ENCODE results near the gene PATE1. TPM values are rescaled to one million over a fixed set of nuclear protein-coding genes. Genes with fewer than 3 reads are reported as not detected.

The PATE1 gene
- total RNA-seq (2021; ENCODE audit: unreplicated experiment) (not detected), Bru-seq, nascent RNA (not detected), BruChase-seq, experiment 1, labeled RNA remaining after a 6-hour chase (not detected), BruChase-seq, experiment 2, labeled RNA remaining after a 2-hour chase (not detected)
- not detected in 2 replicates for polyA plus RNA-seq (2012)
- long read RNA-seq = 0 reads

GRCh38 chr11:125745979-125746378 lies at the start of gene PATE1:
TSS of gene PATE1 (plus strand) at chr11:125746279. CDS start at chr11:125746305, 26 bp downstream.
- Histone ChIP-seq H3K36me3 (ENCODE audit: control insufficient read depth in 1 of 2, insufficient read depth in 2 of 2, low read length in 2 of 2) (no peaks in the 10 kb centered on the region), H3K4me1 (ENCODE audit: control insufficient read depth in 1 of 2, insufficient read depth in 2 of 2, low read length in 2 of 2) (no peaks in the 10 kb centered on the region), H3K27me3 (ENCODE audit: insufficient read depth, low read length) (peaks cover 87% of the 10 kb centered on the region), H3K9ac (ENCODE audit: low read length) (no peak within 1 kb of the TSS), H2AFZ (ENCODE audit: low read depth, low read length, poor library complexity, severe bottlenecking) (no peak within 1 kb of the TSS), H3K4me2 (ENCODE audit: low read length) (no peak within 1 kb of the TSS), H3K9me3 (ENCODE audit: control insufficient read depth in 1 of 2, insufficient read depth in 1 of 2, low read depth in 1 of 2, low read length in 2 of 2) (no peaks in the 10 kb centered on the region), H3K9me2 (ENCODE audit: insufficient read depth) (no peaks in the 10 kb centered on the region), H3K79me2 (ENCODE audit: insufficient read depth, low read length) (no peaks in the 10 kb centered on the region), H3K4me3 (replicated peaks in 1 of 2; ENCODE audit: low read depth in 1 of 2, low read length in 2 of 2) (no peak within 1 kb of the TSS), H4K20me1 (ENCODE audit: insufficient read depth) (no peaks in the 10 kb centered on the region), H3K27ac (ENCODE audit: low read depth, low read length) (no peak within 1 kb of the TSS)
- DNase-seq (ENCODE audit: low read depth, low spot score) (no peak), ATAC-seq (no peak)
- BruUV-seq (replicated peaks) = no TSS peak
- intact Hi-C loops (cut with micrococcal nuclease) = no loop called here
- CTCF ChIA-PET = no interaction called here
- RAD21 ChIA-PET (ENCODE audit: low non-redundant PET in 1 of 2, low total read pairs in 2 of 2, uncharacterized antibody in 2 of 2, unreplicated experiment in 2 of 2) = no interaction called here
- POLR2A ChIA-PET = no interaction called here
- TF ChIP-seq ZBTB33 (IDR thresholded peaks at IDR 0.05; ENCODE audit: extremely low read depth, insufficient replicate concordance, low read length) (no peak), EZH2 (IDR thresholded peaks at IDR 0.05) (no peak), SP1 (IDR thresholded peaks at IDR 0.05; ENCODE audit: low read depth) (no peak)
- TF ChIP-seq, protein P1, sequence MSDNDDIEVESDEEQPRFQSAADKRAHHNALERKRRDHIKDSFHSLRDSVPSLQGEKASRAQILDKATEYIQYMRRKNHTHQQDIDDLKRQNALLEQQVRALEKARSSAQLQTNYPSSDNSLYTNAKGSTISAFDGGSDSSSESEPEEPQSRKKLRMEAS (IDR thresholded peaks at IDR 0.05) = no peak

- intact Hi-C loops (cut with micrococcal nuclease) = no loop called here
- no peaks in the 10 kb centered on the region for H3K27me3 ChIP-seq (ENCODE audit: insufficient read depth, low read length)
- H3K79me2 ChIP-seq (ENCODE audit: insufficient read depth, low read length) = no peaks in the 10 kb centered on the region
- no peaks in the 10 kb centered on the region for H3K4me1 ChIP-seq (ENCODE audit: control insufficient read depth in 1 of 2, insufficient read depth in 2 of 2, low read length in 2 of 2)
- no TSS peak for BruUV-seq (replicated peaks)
- no peak overlapping the region for H2AFZ ChIP-seq (ENCODE audit: low read depth, low read length, poor library complexity, severe bottlenecking)
- H3K9me2 ChIP-seq (ENCODE audit: insufficient read depth) = no peaks in the 10 kb centered on the region
- H3K4me3 ChIP-seq (replicated peaks in 1 of 2; ENCODE audit: low read depth in 1 of 2, low read length in 2 of 2) = no peak overlapping the region
- POLR2A ChIA-PET = no interaction called here
- H3K27ac ChIP-seq (ENCODE audit: low read depth, low read length) = no peak overlapping the region
- no peak for TF ChIP-seq JUND (IDR thresholded peaks at IDR 0.05)
- no peak for TF ChIP-seq POLR2AphosphoS5 (IDR thresholded peaks at IDR 0.05; ENCODE audit: low read depth, low read length)
- no peaks in the 10 kb centered on the region for H4K20me1 ChIP-seq (ENCODE audit: insufficient read depth)
- ATAC-seq (no peak), DNase-seq (ENCODE audit: low read depth, low spot score) (no peak)
- RAD21 ChIA-PET (ENCODE audit: low non-redundant PET in 1 of 2, low total read pairs in 2 of 2, uncharacterized antibody in 2 of 2, unreplicated experiment in 2 of 2) = no interaction called here
- CTCF ChIA-PET = no interaction called here
- H3K9me3 ChIP-seq (ENCODE audit: control insufficient read depth in 1 of 2, insufficient read depth in 1 of 2, low read depth in 1 of 2, low read length in 2 of 2) = no peaks in the 10 kb centered on the region
- H3K9ac ChIP-seq (ENCODE audit: low read length) = no peak overlapping the region
- H3K36me3 ChIP-seq (ENCODE audit: control insufficient read depth in 1 of 2, insufficient read depth in 2 of 2, low read length in 2 of 2) = no peaks in the 10 kb centered on the region
- H3K4me2 ChIP-seq (ENCODE audit: low read length) = no peak overlapping the region
Measured at GRCh38 chr11:125701018-125701610, 45.0 kb upstream of the PATE1 start.

Measured in HCT116 (cell line).